AG10803 (cell line): ENCODE data around the gene SPRTN.
"Not testable (repeated sequence)": the region's sequence is repeated elsewhere in the genome, so short reads cannot be mapped to it uniquely, and the experiment has no call there.

Source experiments
- DNase-seq: peaks from one replicate; pipeline ENCODE4 v3.0.0; 2010; ENCODE audit warnings: low read depth
- H3K4me3 ChIP-seq: 2 replicates; pipeline ENCODE4 v1.5.1; 2011; ENCODE audit warnings: mild to moderate bottlenecking, low read length, control low read depth
- TF ChIP-seq, protein P1 (sequence below): conservative IDR thresholded peaks from 2 replicates; pipeline ENCODE4 v1.5.1; 2011; ENCODE audit warnings: mild to moderate bottlenecking, low read length, control low read depth, inconsistent platforms

SPRTN gene

DNA sequence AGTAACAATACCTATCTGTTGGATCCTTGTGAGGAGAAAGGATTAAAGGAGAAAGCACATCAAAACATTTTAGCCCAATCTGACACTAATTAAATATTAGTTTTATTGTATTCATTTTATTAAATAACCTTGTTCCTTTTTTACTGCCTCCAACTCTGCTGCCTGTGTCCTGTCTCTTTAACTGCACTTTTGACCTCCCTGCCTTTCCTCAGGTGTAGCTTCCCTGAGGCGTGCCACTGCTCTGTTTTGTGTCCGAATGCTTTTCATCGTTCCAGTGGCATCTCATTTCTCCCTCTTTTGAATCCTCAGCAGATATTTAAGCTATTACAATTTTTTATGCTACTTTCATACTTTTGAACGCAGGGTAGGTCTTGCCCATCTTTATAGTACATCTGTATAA is 10.3 kb downstream of the SPRTN start:
- DNase-seq: no peak
- TF ChIP-seq, protein P1, sequence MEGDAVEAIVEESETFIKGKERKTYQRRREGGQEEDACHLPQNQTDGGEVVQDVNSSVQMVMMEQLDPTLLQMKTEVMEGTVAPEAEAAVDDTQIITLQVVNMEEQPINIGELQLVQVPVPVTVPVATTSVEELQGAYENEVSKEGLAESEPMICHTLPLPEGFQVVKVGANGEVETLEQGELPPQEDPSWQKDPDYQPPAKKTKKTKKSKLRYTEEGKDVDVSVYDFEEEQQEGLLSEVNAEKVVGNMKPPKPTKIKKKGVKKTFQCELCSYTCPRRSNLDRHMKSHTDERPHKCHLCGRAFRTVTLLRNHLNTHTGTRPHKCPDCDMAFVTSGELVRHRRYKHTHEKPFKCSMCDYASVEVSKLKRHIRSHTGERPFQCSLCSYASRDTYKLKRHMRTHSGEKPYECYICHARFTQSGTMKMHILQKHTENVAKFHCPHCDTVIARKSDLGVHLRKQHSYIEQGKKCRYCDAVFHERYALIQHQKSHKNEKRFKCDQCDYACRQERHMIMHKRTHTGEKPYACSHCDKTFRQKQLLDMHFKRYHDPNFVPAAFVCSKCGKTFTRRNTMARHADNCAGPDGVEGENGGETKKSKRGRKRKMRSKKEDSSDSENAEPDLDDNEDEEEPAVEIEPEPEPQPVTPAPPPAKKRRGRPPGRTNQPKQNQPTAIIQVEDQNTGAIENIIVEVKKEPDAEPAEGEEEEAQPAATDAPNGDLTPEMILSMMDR: no peak
- H3K4me3 ChIP-seq: no peak overlapping the region

DNA sequence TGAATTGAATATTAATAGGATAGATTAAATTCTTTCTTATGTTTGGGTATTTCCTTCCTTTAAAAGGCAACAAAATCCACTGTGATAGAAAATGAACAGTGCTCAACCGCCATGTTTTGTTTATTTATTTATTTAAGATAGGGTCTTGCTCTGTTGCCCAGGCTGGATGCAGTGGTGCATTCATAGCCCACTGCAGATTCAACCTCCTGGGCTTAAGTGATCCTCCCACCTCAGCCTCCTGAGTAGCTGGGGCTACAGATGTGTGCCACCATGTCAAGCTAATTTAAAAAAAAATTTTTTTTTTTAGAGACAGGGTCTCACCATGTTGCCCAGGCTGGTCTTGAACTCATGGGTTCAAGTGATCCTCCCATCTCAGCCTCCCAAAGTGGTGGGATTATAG is 10.8 kb downstream of the SPRTN start:
- not testable (repeated sequence) for H3K4me3 ChIP-seq, DNase-seq

DNA sequence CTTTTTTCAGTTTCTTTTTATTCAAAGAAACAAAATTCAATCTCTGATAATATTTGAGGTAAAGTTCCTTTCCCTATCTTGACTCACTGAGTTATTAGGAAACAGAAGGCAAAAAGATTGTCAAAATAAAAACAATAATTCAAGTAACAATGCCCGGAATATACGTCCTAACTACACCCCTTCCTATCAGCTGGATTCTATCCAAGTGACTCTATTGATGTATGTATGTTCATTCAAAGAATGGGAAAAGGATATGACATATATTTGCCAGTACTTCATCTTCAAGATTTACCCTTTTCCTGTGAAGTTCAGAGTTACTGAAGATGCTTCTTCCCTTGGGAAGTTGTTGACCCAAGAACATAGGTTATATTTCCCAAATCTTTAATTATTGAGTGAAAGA is 13.7 kb downstream of the SPRTN start:
- no peak overlapping the region for H3K4me3 ChIP-seq
- TF ChIP-seq, protein P1: no peak
- DNase-seq: no peak

DNA sequence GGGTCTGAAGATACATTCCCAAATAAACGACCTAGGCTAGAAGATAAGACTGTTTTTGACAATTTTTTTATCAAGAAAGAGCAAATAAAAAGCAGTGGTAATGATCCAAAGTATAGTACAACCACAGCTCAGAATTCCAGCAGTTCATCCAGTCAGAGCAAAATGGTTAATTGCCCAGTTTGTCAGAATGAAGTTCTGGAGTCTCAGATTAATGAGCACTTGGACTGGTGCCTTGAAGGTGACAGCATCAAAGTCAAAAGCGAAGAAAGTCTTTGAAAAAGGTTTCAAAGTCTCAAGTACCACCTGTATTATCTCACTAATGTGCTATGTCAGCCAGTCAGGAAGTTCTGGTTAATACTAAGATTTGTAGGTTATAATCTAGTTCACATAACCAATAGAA is 15.0 kb downstream of the SPRTN start:
- TF ChIP-seq, protein P1: no peak
- DNase-seq: no peak
- H3K4me3 ChIP-seq: no peak overlapping the region

GRCh38 chr1:231354330-231355020 is 16.4 kb downstream of the SPRTN start:
- TF ChIP-seq, protein P1: no peak
- H3K4me3 ChIP-seq: no peak overlapping the region
- DNase-seq: no peak

GRCh38 chr1:231355171-231355570 is 17.1 kb downstream of the SPRTN start:
- H3K4me3 ChIP-seq: no peak overlapping the region
- no peak for DNase-seq
- TF ChIP-seq, protein P1: no peak

GRCh38 chr1:231357187-231357772 is 19.2 kb downstream of the SPRTN start:
- TF ChIP-seq, protein P1: no peak
- H3K4me3 ChIP-seq: no peak overlapping the region
- no peak for DNase-seq
